Memory B cell (primary cell): ENCODE data around the gene SDS.

ENCODE experiments used
- ATAC-seq: fragments of 150-1000 bp; cut with Tn5 transposase; 2 replicates; pipeline ENCODE4 v1.10.0; 2021; ENCODE audit warnings: low read depth, mild to moderate bottlenecking, moderate library complexity
- DNase-seq, 2 donors: peaks; one replicate each; pipeline ENCODE4 v3.0.0; 2022; ENCODE audit warnings: low spot score in 2 of 2
- H3K27ac Mint-ChIP-seq: one replicate; pipeline ENCODE4 v1.8.0; 2022; ENCODE audit warnings: mild to moderate bottlenecking, moderate library complexity, mixed read lengths
- H3K27me3 Mint-ChIP-seq: one replicate; pipeline ENCODE4 v1.8.0; 2022; ENCODE audit warnings: mixed read lengths
- H3K36me3 Mint-ChIP-seq: one replicate; pipeline ENCODE4 v1.8.0; 2022; ENCODE audit warnings: mild to moderate bottlenecking, mixed read lengths
- H3K4me1 Mint-ChIP-seq: one replicate; pipeline ENCODE4 v1.8.0; 2022; ENCODE audit warnings: mixed read lengths
- H3K4me3 Mint-ChIP-seq: one replicate; pipeline ENCODE4 v1.8.0; 2022; ENCODE audit warnings: mild to moderate bottlenecking, moderate library complexity, mixed read lengths
- H3K9me3 Mint-ChIP-seq: one replicate; pipeline ENCODE4 v1.8.0; 2022; ENCODE audit warnings: mixed read lengths

SDS gene

DNA sequence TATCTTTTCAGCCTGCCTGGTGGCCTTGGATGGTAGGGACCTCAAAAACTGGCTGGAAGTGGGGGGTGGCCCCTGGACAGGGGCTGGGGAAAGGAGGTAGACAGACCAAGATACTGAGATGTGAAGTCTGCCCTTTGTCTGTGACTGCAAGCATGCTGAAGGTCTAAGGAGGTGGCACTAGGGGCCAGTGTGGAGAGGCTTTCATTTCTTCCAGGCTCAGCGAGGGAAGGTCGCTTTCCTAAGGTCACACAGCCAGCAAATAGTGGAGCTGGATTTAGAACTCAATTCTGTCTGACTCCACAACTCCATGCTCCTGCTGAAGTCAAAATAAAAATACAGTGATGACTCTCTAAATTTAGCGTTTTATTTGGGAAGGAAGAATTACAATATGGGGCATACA, 56.6 kb downstream of the SDS start:
- DNase-seq (no peak), ATAC-seq (no peak)
- no peak overlapping the region for H3K4me3 Mint-ChIP-seq
- no peaks in the 10 kb centered on the region for H3K36me3 Mint-ChIP-seq
- no peaks in the 10 kb centered on the region for H3K9me3 Mint-ChIP-seq
- peaks cover 4% of the 10 kb centered on the region for H3K27me3 Mint-ChIP-seq
- no peaks in the 10 kb centered on the region for H3K4me1 Mint-ChIP-seq
- no peak overlapping the region for H3K27ac Mint-ChIP-seq

- H3K27me3 Mint-ChIP-seq = peaks cover 4% of the 10 kb centered on the region
- H3K27ac Mint-ChIP-seq = no peak overlapping the region
- ATAC-seq = no peak
- no peak for DNase-seq
- H3K4me3 Mint-ChIP-seq = no peak overlapping the region
- no peaks in the 10 kb centered on the region for H3K9me3 Mint-ChIP-seq
- peaks cover 6% of the 10 kb centered on the region for H3K4me1 Mint-ChIP-seq
- no peaks in the 10 kb centered on the region for H3K36me3 Mint-ChIP-seq
Measured at GRCh38 chr12:113346353-113346752, 57.3 kb downstream of the SDS start.

- no peak overlapping the region for H3K27ac Mint-ChIP-seq
- H3K27me3 Mint-ChIP-seq = peaks cover 4% of the 10 kb centered on the region
Measured at GRCh38 chr12:113345318-113345717, 58.4 kb downstream of the SDS start.

More at GRCh38 chr12:113345318-113345717, 58.4 kb downstream of the SDS start:
- Mint-ChIP-seq H3K36me3 (no peaks in the 10 kb centered on the region), H3K4me3 (no peak overlapping the region), H3K4me1 (peaks cover 9% of the 10 kb centered on the region), H3K9me3 (no peaks in the 10 kb centered on the region)
- DNase-seq (no peak), ATAC-seq (no peak)
